GOT3 (cell line): Measurements from ENCODE around the gene C1QTNF9.
"Not testable (repeated sequence)": the region's sequence is repeated elsewhere in the genome, so short reads cannot be mapped to it uniquely, and the experiment has no call there.

ENCODE experiments used
- DNase-seq: peaks from one replicate; lab custom pipeline; 2025; ENCODE audit warnings: mixed read lengths; lab: John Stamatoyannopoulos, UW

The C1QTNF9 gene

DNA sequence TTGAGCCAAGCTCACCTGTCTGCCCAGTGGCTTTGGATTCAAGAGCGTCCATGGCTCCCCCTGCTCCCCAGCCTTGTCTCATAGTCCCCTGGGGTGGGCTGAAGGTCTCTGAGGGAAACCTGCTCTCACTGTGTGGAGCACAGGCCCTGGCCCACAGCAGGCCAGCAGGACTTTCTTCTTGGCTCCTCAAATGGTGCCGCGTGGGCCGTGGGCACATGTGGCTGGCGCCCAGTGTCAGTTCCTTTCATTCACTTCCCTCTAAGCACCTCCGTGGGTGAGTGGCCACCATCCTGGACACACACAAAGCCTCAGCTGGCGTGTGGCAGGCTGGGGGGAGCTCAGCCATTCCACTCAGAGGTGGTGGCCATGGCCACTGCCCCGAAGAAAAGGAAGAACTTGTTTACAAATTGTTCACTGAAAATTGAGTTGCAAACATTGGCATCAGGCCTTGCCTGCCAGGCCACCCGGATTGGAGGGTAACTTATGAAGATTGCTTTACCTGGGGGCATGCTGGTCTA lies 53.1 kb downstream of the C1QTNF9 start:
- DNase-seq, result no peak

DNA sequence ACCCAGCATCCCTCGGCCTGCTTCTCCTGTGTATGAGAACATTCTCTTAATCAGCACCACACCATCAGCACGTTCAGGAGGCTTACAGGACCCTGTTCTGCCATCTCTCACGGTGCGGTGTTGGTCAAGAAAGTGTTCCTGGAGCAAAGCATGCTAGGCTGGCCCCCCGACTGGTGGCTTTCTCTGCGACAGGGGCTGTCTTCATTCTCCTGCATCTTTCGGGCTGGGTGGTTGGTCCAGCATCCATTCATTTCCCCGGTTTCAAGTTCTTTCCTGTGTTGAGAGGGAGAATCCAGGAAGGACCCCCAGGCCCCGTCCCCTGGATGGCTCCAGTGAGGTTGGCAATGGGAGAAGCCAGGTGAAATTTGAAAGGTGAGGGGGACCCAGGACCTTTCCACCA lies 55.8 kb downstream of the C1QTNF9 start:
- no peak for DNase-seq

DNA sequence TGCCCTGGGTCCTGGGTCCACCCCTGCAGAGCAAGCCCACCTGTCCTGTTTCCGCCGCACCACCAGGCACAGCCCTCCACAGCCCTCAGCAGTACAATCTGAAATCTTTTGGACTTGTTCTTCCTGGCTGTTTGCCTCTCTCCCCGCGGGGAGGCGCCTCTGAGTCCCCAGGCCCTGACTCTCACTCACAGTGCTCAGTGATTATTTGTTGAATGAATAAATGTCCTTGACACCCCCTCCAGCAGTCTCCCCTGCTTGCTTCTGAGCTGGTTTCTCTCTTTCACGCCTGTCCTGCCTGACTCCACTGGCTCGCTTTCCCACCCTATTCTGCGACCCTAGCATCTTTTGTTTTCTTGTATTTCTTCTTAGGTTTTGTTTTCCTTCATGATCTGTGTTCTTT lies 56.9 kb downstream of the C1QTNF9 start:
- DNase-seq, result not testable (repeated sequence)

DNA sequence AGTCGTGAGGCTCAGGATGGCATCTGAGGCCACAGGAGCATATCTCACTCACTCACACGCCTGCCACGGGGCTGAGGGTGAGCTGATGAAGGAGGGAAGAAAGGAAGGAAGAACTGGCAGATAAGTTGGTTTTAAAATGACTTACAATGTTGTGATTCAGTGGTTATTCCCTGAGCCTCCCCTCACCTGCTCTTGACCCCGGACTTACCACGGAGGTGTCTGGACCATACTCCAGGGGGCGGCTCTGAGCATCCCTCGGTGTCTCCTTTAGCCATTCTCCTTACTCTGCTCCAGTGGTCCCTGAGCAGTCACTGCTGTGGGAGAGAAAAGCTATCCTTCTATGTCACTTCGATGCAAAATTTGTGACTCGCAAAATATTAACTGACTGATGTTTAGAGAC lies 61.9 kb downstream of the C1QTNF9 start:
- DNase-seq, result not testable (repeated sequence)
